Rectal smooth muscle tissue (tissue), 1 donor: ENCODE data around the gene TESPA1.
"Not testable (repeated sequence)": the region's sequence is repeated elsewhere in the genome, so short reads cannot be mapped to it uniquely, and the experiment has no call there.

ENCODE experiments used
- H3K27ac ChIP-seq: one replicate; pipeline ENCODE4 v1.7.0; 2013; ENCODE audit warnings: low read depth, low read length, inconsistent platforms
- H3K27me3 ChIP-seq: one replicate; pipeline ENCODE4 v1.7.0; 2013; ENCODE audit warnings: low read length; ENCODE audit not compliant: control insufficient read depth, insufficient read depth
- H3K36me3 ChIP-seq: one replicate; pipeline ENCODE4 v1.7.0; 2013; ENCODE audit warnings: low read length; ENCODE audit not compliant: control insufficient read depth, insufficient read depth
- H3K4me1 ChIP-seq: one replicate; pipeline ENCODE4 v1.7.0; 2013; ENCODE audit warnings: low read length; ENCODE audit not compliant: control insufficient read depth, insufficient read depth
- H3K4me3 ChIP-seq: one replicate; pipeline ENCODE4 v1.7.0; 2013; ENCODE audit warnings: low read length
- H3K9ac ChIP-seq: one replicate; pipeline ENCODE4 v1.7.0; 2013; ENCODE audit warnings: low read length

The TESPA1 gene

DNA sequence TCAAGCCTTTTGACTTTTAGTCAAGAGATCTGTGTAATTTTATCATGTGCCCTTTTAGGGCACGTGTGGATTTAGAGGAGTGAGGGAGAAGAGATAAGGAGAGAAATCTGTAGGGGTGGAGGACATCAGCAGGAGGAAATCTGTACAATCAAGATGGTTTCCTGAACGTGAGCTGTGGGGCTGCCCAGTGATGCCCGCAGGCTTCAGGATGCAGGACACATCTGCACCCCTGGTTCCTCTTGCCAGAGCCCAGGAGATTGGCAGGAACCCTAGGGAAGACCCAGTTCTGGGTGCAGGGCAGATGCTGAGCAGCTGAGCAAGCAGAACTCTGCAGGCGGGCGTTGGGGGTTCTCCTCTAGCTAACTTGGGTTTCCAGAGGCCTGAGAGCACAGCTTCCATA lies 11.6 kb upstream of the TESPA1 start:
- no peak overlapping the region for H3K27ac ChIP-seq
- no peaks in the 10 kb centered on the region for H3K36me3 ChIP-seq
- no peak overlapping the region for H3K4me3 ChIP-seq
- no peak overlapping the region for H3K9ac ChIP-seq
- no peaks in the 10 kb centered on the region for H3K4me1 ChIP-seq
- no peaks in the 10 kb centered on the region for H3K27me3 ChIP-seq

- Histone ChIP-seq H3K36me3 (no peaks in the 10 kb centered on the region), H3K27me3 (no peaks in the 10 kb centered on the region), H3K4me1 (no peaks in the 10 kb centered on the region), H3K27ac (no peak overlapping the region), H3K4me3 (no peak overlapping the region), H3K9ac (no peak overlapping the region)
These were observed 8.7 kb upstream of the TESPA1 start for GRCh38 chr12:54993181-54993835.

- H3K4me3 ChIP-seq = no peak overlapping the region
- H3K27ac ChIP-seq = no peak overlapping the region
- H3K36me3 ChIP-seq = no peaks in the 10 kb centered on the region
- H3K9ac ChIP-seq = no peak overlapping the region
- no peaks in the 10 kb centered on the region for H3K4me1 ChIP-seq
- H3K27me3 ChIP-seq = no peaks in the 10 kb centered on the region
These were observed 7.4 kb upstream of the TESPA1 start for GRCh38 chr12:54991991-54992375.

GRCh38 chr12:54991161-54991990 lies 6.8 kb upstream of the TESPA1 start:
- H3K4me3 ChIP-seq = no peak overlapping the region
- no peaks in the 10 kb centered on the region for H3K27me3 ChIP-seq
- no peak overlapping the region for H3K27ac ChIP-seq
- no peak overlapping the region for H3K9ac ChIP-seq
- H3K36me3 ChIP-seq = no peaks in the 10 kb centered on the region
- H3K4me1 ChIP-seq = no peaks in the 10 kb centered on the region

- H3K27me3 ChIP-seq = no peaks in the 10 kb centered on the region
- H3K9ac ChIP-seq = no peak overlapping the region
- no peaks in the 10 kb centered on the region for H3K4me1 ChIP-seq
- no peak overlapping the region for H3K27ac ChIP-seq
- H3K4me3 ChIP-seq = no peak overlapping the region
- H3K36me3 ChIP-seq = no peaks in the 10 kb centered on the region
These were observed 5.3 kb upstream of the TESPA1 start for GRCh38 chr12:54989829-54990228.

DNA sequence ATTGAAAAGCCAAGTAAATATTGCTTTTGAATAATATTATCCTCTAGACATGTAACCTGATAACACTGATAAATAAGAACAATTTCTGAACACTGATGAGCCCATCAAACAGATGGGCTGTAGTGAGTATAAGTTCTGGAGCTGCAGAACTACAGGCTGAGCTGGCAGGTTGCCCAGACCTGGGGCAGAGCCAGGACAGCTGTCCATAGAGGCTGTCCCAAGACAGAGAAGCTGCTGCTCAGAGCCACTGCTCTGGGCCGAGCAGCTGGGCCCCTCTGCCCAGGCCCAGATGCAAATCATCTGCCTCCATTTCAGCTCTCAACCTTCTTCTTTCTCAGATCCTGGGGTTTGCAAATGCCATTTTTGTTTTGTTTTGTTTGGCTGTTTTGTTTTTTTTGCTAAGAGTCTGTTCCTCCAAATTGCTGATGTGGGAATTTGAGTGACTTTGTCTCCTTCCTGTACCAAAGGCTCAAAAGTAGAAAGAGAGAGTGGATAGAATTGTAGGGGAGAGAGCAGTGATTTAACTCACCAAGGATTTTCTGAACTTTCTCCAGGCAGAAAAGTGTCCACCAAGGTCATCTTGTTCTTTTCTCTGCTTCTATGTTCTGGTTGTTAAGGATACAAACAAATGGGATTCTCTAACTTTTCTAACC lies 4.0 kb upstream of the TESPA1 start:
- H3K4me1 ChIP-seq = no peaks in the 10 kb centered on the region
- no peak overlapping the region for H3K9ac ChIP-seq
- H3K4me3 ChIP-seq = no peak overlapping the region
- no peaks in the 10 kb centered on the region for H3K27me3 ChIP-seq
- H3K27ac ChIP-seq = no peak overlapping the region
- no peaks in the 10 kb centered on the region for H3K36me3 ChIP-seq

DNA sequence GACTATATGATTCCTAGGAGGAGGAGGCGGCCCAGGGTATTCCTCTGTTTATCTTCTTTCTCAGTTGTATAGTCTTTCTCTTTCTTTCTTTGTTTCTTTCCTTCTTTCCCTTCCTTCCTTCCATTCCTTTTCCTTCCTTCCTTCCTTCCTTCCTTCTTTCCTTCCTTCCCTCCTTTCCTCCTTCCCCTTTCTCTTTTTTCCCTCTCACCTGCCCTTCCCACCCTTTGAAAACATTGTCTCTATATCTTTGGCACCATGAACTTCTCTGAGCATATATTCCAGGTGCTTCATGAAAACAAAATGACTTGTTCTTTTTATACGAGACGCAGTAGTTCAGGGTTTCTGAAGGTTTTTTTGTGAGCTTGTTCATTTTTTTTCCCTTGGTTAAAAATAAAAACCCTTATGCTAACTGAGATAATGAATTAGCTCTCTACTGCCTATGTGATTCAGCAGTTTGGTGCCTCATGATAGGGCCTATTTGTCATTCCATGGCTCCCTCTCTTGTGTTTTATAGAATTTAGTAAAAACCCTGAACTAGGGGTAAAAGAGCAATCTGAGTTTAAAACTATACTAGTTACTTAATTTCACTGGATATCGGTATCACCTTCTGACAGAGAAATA lies 3.2 kb upstream of the TESPA1 start:
- Histone ChIP-seq H3K4me1 (no peaks in the 10 kb centered on the region), H3K4me3 (no peak overlapping the region), H3K36me3 (no peaks in the 10 kb centered on the region), H3K27ac (no peak overlapping the region), H3K9ac (no peak overlapping the region), H3K27me3 (no peaks in the 10 kb centered on the region)

- H3K27ac ChIP-seq, H3K4me1 ChIP-seq, H3K9ac ChIP-seq: not testable (repeated sequence)
These were observed 2.2 kb upstream of the TESPA1 start for GRCh38 chr12:54986773-54987172.

GRCh38 chr12:54983536-54984101 lies 943 bp downstream of the TESPA1 start:
- Histone ChIP-seq H3K36me3 (no peaks in the 10 kb centered on the region), H3K9ac (no peak overlapping the region), H3K27ac (no peak overlapping the region), H3K27me3 (no peaks in the 10 kb centered on the region), H3K4me1 (no peaks in the 10 kb centered on the region), H3K4me3 (no peak overlapping the region)

More at GRCh38 chr12:54986773-54987172, 2.2 kb upstream of the TESPA1 start:
- H3K4me3 ChIP-seq, H3K27me3 ChIP-seq, H3K36me3 ChIP-seq: not testable (repeated sequence)

- no peaks in the 10 kb centered on the region for H3K4me1 ChIP-seq
- H3K36me3 ChIP-seq = no peaks in the 10 kb centered on the region
- H3K4me3 ChIP-seq = no peak overlapping the region
- H3K27ac ChIP-seq = no peak overlapping the region
- no peak overlapping the region for H3K9ac ChIP-seq
- no peaks in the 10 kb centered on the region for H3K27me3 ChIP-seq
These were observed 2.8 kb downstream of the TESPA1 start for GRCh38 chr12:54981796-54982195.

- Histone ChIP-seq H3K36me3 (no peaks in the 10 kb centered on the region), H3K9ac (no peak overlapping the region), H3K4me3 (no peak overlapping the region), H3K4me1 (no peaks in the 10 kb centered on the region), H3K27me3 (no peaks in the 10 kb centered on the region), H3K27ac (no peak overlapping the region)
These were observed 4.2 kb downstream of the TESPA1 start for GRCh38 chr12:54980341-54980740.

- Histone ChIP-seq H3K27ac (no peak overlapping the region), H3K9ac (no peak overlapping the region), H3K36me3 (no peaks in the 10 kb centered on the region), H3K27me3 (no peaks in the 10 kb centered on the region), H3K4me3 (no peak overlapping the region), H3K4me1 (no peaks in the 10 kb centered on the region)
These were observed 6.7 kb downstream of the TESPA1 start for GRCh38 chr12:54977857-54978256.
